HL-60 (cell line): ENCODE results near the gene XXYLT1.

ENCODE experiments used
- POLR2AphosphoS5 ChIP-seq: IDR thresholded peaks from 2 replicates; pipeline ENCODE4 v1.6.1; 2012; ENCODE audit warnings: low read depth
- SPI1 ChIP-seq: IDR thresholded peaks from 2 replicates; pipeline ENCODE4 v1.6.1; 2012; ENCODE audit warnings: low read depth, mild to moderate bottlenecking, borderline replicate concordance
- TF ChIP-seq, protein P1 (sequence below): IDR thresholded peaks from one replicate; pipeline ENCODE4 v1.5.1; 2011; ENCODE audit warnings: low read length, control low read depth, inconsistent platforms; ENCODE audit not compliant: insufficient read depth

DNA sequence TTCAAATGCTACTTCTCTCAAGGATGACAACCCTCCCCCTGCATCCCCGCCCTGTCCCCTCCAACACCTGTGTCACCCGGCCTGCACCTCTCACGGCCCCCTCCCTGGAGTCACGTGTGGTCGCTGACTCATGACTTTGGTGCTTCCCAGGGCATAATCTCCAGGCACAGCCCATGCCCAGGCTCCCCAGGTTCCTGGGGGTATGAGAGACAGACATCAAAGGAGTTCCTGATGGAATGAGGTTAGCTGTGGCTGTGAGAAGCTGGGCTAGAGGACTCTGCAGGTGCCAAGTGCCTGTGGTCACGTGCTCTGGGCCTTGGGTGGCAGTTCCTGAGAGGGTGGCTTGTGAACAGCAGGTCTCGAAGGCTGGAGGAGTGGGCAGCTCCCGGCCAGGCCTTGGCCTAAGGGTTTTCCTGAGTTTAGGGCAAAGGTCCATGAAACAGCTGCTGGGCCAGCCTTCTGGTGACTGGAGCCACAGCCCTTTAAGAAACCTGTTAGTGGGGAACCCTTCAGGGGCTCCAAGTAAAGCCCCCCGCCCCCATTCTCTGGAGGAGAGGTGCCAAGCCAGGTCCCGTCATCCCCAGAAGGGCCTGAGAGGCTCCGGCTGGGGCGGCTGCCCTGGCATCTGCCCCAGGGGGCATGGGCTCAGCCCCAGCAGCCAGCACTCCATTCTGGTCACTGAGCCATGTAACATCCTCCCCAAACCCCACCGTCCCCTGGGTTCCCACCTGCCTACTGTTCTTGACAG lies 230.0 kb downstream of the XXYLT1 start:
- TF ChIP-seq POLR2AphosphoS5 (no peak), SPI1 (no peak)
- TF ChIP-seq, protein P1, sequence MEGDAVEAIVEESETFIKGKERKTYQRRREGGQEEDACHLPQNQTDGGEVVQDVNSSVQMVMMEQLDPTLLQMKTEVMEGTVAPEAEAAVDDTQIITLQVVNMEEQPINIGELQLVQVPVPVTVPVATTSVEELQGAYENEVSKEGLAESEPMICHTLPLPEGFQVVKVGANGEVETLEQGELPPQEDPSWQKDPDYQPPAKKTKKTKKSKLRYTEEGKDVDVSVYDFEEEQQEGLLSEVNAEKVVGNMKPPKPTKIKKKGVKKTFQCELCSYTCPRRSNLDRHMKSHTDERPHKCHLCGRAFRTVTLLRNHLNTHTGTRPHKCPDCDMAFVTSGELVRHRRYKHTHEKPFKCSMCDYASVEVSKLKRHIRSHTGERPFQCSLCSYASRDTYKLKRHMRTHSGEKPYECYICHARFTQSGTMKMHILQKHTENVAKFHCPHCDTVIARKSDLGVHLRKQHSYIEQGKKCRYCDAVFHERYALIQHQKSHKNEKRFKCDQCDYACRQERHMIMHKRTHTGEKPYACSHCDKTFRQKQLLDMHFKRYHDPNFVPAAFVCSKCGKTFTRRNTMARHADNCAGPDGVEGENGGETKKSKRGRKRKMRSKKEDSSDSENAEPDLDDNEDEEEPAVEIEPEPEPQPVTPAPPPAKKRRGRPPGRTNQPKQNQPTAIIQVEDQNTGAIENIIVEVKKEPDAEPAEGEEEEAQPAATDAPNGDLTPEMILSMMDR, result no peak
